Endothelial cell of umbilical vein (primary cell): Measurements from ENCODE around the gene TMEM151A. TPM values are rescaled to one million over a fixed set of nuclear protein-coding genes. Genes with fewer than 3 reads are reported as not detected.

Source experiments
- BruUV-seq: library from RNA; stranded (reverse); fragments of 400-500 nt; replicated peaks from 2 replicates; lab custom pipeline; 2021; lab: Mats Ljungman, UMichigan
- CTCF ChIA-PET: fragments of 300-600, 350-600 bp; sonication (Branson Sonifier 250); formaldehyde crosslinking; loops from one replicate; lab custom pipeline; 2021; ENCODE audit warnings: antibody characterized with exemption, inconsistent platforms; lab: Charles Lee
- POLR2A ChIA-PET: fragments of 300-600, 350-600 bp; sonication (Branson Sonifier 250); formaldehyde crosslinking; loops from one replicate; lab custom pipeline; 2021; ENCODE audit warnings: antibody characterized with exemption, inconsistent platforms; lab: Charles Lee
- DNase-seq: peaks from one replicate; pipeline ENCODE4 v3.0.0-alpha.2; 2011; ENCODE audit warnings: low read depth, low spot score
- FAIRE-seq: peaks from 2 replicates; lab custom pipeline; 2011; peaks lifted over from hg19 to GRCh38; lab: Jason Lieb, UNC
- H2AFZ ChIP-seq: 2 replicates; pipeline ENCODE4 v1.6.0; 2012; ENCODE audit warnings: low read depth, low read length, control low read depth, inconsistent platforms
- H3K27ac ChIP-seq: 2 replicates; pipeline ENCODE4 v1.5.1; 2011; ENCODE audit warnings: low read depth, mild to moderate bottlenecking, control low read depth, low read length, moderate library complexity; ENCODE audit not compliant: insufficient read depth
- H3K27me3 ChIP-seq, 2 experiments: 2 replicates each; pipeline versions ENCODE4 v1.6.0 to v1.6.1; 2011; ENCODE audit warnings: low read length in 2 of 2, mixed read lengths in 1 of 2; ENCODE audit not compliant: control insufficient read depth in 2 of 2, insufficient read depth in 2 of 2
- H3K36me3 ChIP-seq, 2 experiments: 2 replicates in 1 of 2; 3 replicates in 1 of 2; pipeline ENCODE4 v1.5.1; 2011; ENCODE audit warnings: low read length in 2 of 2, mild to moderate bottlenecking in 1 of 2, moderate library complexity in 1 of 2; ENCODE audit not compliant: control insufficient read depth in 2 of 2, insufficient read depth in 2 of 2; ENCODE audit errors: extremely low read depth in 1 of 2
- H3K4me1 ChIP-seq: 3 replicates; pipeline ENCODE4 v1.5.1; 2011; ENCODE audit warnings: mild to moderate bottlenecking, low read length; ENCODE audit not compliant: control insufficient read depth, insufficient read depth; ENCODE audit errors: extremely low read depth
- H3K4me2 ChIP-seq: 2 replicates; pipeline ENCODE4 v1.6.1; 2011; ENCODE audit warnings: low read length, control low read depth, mixed read lengths; ENCODE audit not compliant: insufficient read depth
- H3K4me3 ChIP-seq, 3 experiments: fragments of 200-600 bp in 1 of 3; sonication (generic), shearing (Covaris generic) in 1 of 3; replicated peaks in 1 of 3; 2 replicates each; pipeline ENCODE4 v1.5.1; 2011 to 2016; ENCODE audit warnings: control low read depth in 3 of 3, low read length in 3 of 3, mild to moderate bottlenecking in 2 of 3, inconsistent platforms in 1 of 3, low read depth in 1 of 3, moderate library complexity in 1 of 3; ENCODE audit not compliant: insufficient read depth in 1 of 3
- H3K79me2 ChIP-seq: 2 replicates; pipeline ENCODE4 v1.6.0; 2012; ENCODE audit warnings: low read length, inconsistent platforms; ENCODE audit not compliant: control insufficient read depth, insufficient read depth
- H3K9ac ChIP-seq: replicated peaks from 2 replicates; pipeline ENCODE3; 2011; ENCODE audit warnings: low read length, control low read depth; ENCODE audit not compliant: insufficient read depth; ENCODE audit errors: extremely low read depth
- H3K9me1 ChIP-seq: replicated peaks from 3 replicates; pipeline ENCODE4 v1.6.0; 2011; ENCODE audit warnings: mild to moderate bottlenecking, low read length; ENCODE audit not compliant: control insufficient read depth, insufficient read depth; ENCODE audit errors: extremely low read depth
- H3K9me3 ChIP-seq: replicated peaks from 2 replicates; pipeline ENCODE4 v1.5.1; 2012; ENCODE audit warnings: low read length, inconsistent platforms; ENCODE audit not compliant: control insufficient read depth, insufficient read depth
- H4K20me1 ChIP-seq: replicated peaks from 2 replicates; pipeline ENCODE3; 2011; ENCODE audit warnings: mild to moderate bottlenecking, low read length; ENCODE audit not compliant: control insufficient read depth, insufficient read depth; ENCODE audit errors: extremely low read depth
- EZH2 ChIP-seq: IDR thresholded peaks from 2 replicates; pipeline ENCODE4 v1.6.1; 2012; ENCODE audit warnings: borderline replicate concordance, low read depth, mild to moderate bottlenecking, moderate library complexity, low read length, inconsistent platforms; ENCODE audit not compliant: severe bottlenecking
- FOS ChIP-seq: IDR thresholded peaks from 2 replicates; pipeline ENCODE4 v1.6.1; 2011; ENCODE audit warnings: mild to moderate bottlenecking, low read length, moderate library complexity, borderline replicate concordance; ENCODE audit not compliant: insufficient read depth
- GATA2 ChIP-seq: IDR thresholded peaks from 2 replicates; pipeline ENCODE4 v1.7.0; 2011; ENCODE audit warnings: low read depth, mild to moderate bottlenecking, moderate library complexity, mixed read lengths, low read length; ENCODE audit not compliant: insufficient read length, insufficient read depth
- JUN ChIP-seq: IDR thresholded peaks from 2 replicates; pipeline ENCODE4 v1.6.1; 2011; ENCODE audit warnings: borderline replicate concordance, low read depth; ENCODE audit not compliant: insufficient read length, insufficient read depth
- MYC ChIP-seq: IDR thresholded peaks from one replicate; pipeline ENCODE4 v1.6.1; 2011; ENCODE audit warnings: mild to moderate bottlenecking, low read depth, low read length
- POLR2A ChIP-seq: IDR thresholded peaks from 2 replicates; pipeline ENCODE4 v1.6.1; 2012; ENCODE audit warnings: low read depth, mild to moderate bottlenecking, control low read depth, low read length
- POLR2AphosphoS5 ChIP-seq: IDR thresholded peaks from 2 replicates; pipeline ENCODE4 v1.6.1; 2012; ENCODE audit warnings: low read depth, mild to moderate bottlenecking, control low read depth, low read length, moderate library complexity; ENCODE audit not compliant: insufficient read depth
- dilution Hi-C: fragments of 300-500 bp; cut with MboI; formaldehyde crosslinking; loops from one replicate; pipeline ENCODE4 v1.15.0; 2019; ENCODE audit warnings: low sequenced_read_pairs; ENCODE audit not compliant: extremely low pct_ligation_motif_present
- intact Hi-C: fragments of 100-400 bp; cut with micrococcal nuclease; formaldehyde crosslinking; loops from one replicate; pipeline ENCODE4 v1.10.0; 2022
- polyA plus RNA-seq, 4 experiments: library from polyadenylated mRNA; depleted of rRNA in 3 of 4; stranded (reverse) in 3 of 4; unstranded in 1 of 4; fragments of >200 nt; gene quantifications; 2 replicates each; pipeline versions ENCODE4 v1.2.1 to v1.2.3, GENCODE V29; 2011 to 2012; ENCODE audit warnings: missing spikeins in 1 of 4
- total RNA-seq: library from RNA; stranded (reverse); gene quantifications from 2 replicates; pipeline ENCODE4 v1.2.3, GENCODE V29; 2021
- TF ChIP-seq, protein P1 (sequence below): IDR thresholded peaks from 2 replicates; pipeline ENCODE4 v1.6.1; 2011; ENCODE audit not compliant: insufficient read depth, insufficient read length
- TF ChIP-seq, protein P2 (sequence below), 2 donors: IDR thresholded peaks; 1 replicate in 1 of 2; 2 replicates in 1 of 2; pipeline ENCODE4 v1.5.1; 2011; ENCODE audit warnings: low read length in 2 of 2, mild to moderate bottlenecking in 2 of 2, moderate library complexity in 2 of 2, control low read depth in 1 of 2, inconsistent platforms in 1 of 2, low read depth in 1 of 2; ENCODE audit not compliant: insufficient read depth in 1 of 2; ENCODE audit errors: extremely low read depth in 1 of 2

Gene TMEM151A
- total and polyA plus RNA-seq, 2 donors (not counting 3 experiments of a cell fraction or from before 2014, with no cell fraction given) = not detected

DNA sequence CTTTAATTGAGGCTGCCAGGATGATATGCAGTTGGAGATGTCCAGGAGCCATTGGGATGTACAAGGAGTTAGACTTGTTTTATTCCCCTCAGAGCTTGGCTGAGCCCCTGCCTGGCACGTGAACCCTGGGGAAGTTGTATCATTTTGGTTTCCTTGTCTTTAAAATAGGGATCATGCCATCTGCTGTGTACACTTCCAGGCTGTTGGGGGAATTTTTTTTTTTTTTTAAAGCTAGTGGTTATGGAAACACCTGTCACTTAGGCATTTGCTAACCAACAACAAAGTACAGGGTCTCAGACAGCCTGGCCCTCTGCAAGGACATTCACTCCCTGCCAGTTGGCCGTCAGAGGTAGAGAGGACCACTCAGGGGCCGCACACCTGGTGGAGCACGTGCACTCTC, 31.7 kb upstream of the TMEM151A start:
- Histone ChIP-seq H4K20me1 (no peaks in the 10 kb centered on the region), H3K4me1 (peaks cover 13% of the 10 kb centered on the region), H2AFZ (no peak overlapping the region), H3K4me3 (no peak overlapping the region), H3K27me3 (peaks cover 0 to 4% of the 10 kb centered on the region in 2 experiments), H3K4me2 (no peak overlapping the region), H3K9me3 (no peaks in the 10 kb centered on the region), H3K79me2 (peaks cover 4% of the 10 kb centered on the region), H3K27ac (no peak overlapping the region), H3K9me1 (no peaks in the 10 kb centered on the region), H3K36me3 (peaks cover 0 to 42% of the 10 kb centered on the region in 2 experiments), H3K9ac (no peak overlapping the region)
- TF ChIP-seq POLR2AphosphoS5 (no peak), JUN (no peak), GATA2 (no peak), FOS (no peak), MYC (no peak), EZH2 (no peak), POLR2A (no peak)
- TF ChIP-seq, protein P1, sequence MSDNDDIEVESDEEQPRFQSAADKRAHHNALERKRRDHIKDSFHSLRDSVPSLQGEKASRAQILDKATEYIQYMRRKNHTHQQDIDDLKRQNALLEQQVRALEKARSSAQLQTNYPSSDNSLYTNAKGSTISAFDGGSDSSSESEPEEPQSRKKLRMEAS = no peak
- TF ChIP-seq, protein P2, sequence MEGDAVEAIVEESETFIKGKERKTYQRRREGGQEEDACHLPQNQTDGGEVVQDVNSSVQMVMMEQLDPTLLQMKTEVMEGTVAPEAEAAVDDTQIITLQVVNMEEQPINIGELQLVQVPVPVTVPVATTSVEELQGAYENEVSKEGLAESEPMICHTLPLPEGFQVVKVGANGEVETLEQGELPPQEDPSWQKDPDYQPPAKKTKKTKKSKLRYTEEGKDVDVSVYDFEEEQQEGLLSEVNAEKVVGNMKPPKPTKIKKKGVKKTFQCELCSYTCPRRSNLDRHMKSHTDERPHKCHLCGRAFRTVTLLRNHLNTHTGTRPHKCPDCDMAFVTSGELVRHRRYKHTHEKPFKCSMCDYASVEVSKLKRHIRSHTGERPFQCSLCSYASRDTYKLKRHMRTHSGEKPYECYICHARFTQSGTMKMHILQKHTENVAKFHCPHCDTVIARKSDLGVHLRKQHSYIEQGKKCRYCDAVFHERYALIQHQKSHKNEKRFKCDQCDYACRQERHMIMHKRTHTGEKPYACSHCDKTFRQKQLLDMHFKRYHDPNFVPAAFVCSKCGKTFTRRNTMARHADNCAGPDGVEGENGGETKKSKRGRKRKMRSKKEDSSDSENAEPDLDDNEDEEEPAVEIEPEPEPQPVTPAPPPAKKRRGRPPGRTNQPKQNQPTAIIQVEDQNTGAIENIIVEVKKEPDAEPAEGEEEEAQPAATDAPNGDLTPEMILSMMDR (IDR thresholded peaks at IDR 0.05; ENCODE audit: extremely low read depth in 1 of 2, insufficient read depth in 1 of 2, low read depth in 1 of 2, low read length in 2 of 2) = no peak
- ChIA-PET POLR2A (no interaction called here), CTCF (interaction anchor here (0.6 to 1.4 kb wide), 2 partner anchors 52 to 191 kb away, joined by 3 read pairs; no protein-coding TSS in a partner anchor)
- no TSS peak for BruUV-seq
- dilution Hi-C loops = no loop called here
- no peak for DNase-seq
- no peak for FAIRE-seq
- intact Hi-C loops = no loop called here
